Measurements from ENCODE around the gene GPR26.
"Not testable (repeated sequence)": the region's sequence is repeated elsewhere in the genome, so short reads cannot be mapped to it uniquely, and the experiment has no call there.

GPR26 gene

DNA sequence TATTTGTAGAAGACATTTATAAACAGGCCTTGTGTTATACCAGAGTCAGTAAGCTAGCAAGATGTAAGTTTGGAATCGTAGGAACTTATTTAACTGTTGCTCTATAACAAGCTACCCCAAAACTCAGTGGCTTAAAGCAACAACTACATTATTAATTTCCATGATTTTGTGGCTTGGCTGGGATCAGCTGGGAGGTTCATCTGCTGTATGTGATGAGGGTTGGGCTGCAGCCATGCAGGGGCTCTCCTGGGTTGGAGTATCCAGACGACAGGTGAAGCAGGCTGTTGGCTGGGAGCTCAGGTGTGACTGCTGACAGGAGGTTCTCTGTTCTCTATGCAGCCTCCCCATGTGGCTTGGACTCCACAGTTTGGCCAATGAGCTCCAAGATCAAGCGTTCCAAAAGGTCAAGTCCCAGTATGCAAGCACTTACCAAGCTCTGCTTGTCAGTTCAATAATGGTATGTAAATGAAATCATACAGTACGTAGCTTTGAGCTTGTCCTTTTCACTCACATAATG, 52.4 kb downstream of the GPR26 start:
- DNase-seq: no peak

GRCh38 chr10:123720536-123720935, 54.4 kb downstream of the GPR26 start:
- no peak for DNase-seq

DNA sequence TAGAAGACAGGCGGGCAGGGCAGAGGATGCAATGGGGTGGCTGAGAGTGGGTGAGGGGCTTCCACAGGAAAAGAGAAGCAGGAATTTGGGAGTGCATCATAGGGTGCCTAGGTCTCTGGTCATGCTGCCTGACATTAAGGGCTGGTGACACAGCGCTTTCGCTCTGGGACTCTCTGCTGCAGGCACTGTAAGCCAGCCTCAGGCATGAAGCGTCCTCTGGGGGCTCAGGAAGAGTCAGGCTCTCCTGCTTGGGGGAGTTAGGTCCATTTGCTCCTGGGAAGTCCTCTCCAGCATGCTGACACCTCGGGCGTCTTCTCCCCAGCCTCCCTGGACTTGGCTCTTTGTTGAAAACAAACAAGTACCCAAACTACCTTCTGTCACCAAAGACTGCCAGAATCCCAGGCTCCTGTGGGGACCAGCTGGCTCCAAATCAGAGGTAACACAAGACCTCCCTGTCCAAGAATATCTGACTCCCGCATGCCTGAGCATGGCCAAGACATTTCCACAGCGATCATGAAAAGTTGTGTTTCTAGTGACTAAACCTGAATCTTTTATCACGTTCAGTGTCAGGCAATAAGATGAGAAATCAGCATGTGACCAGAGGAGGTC, 55.4 kb downstream of the GPR26 start:
- no peak for DNase-seq

DNA sequence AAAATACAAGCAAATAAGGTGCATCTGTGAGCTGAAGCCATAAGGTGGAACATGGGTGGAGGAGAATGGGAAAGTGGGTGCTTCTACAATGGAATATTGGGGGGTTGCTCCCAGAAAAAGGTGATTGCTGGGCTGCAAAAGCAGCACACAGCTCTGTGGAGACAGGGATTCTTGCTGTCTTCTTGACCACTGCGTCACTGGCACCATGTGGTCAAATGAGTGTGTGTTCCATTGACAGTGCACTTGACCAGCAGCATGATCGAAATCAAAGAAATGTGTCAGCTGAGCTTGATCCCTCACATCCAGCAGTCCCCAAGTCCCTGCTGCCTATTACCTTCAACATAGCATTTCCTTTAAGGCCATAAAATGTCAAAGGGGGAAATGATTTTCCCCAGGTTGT, 56.2 kb downstream of the GPR26 start:
- no peak for DNase-seq

DNA sequence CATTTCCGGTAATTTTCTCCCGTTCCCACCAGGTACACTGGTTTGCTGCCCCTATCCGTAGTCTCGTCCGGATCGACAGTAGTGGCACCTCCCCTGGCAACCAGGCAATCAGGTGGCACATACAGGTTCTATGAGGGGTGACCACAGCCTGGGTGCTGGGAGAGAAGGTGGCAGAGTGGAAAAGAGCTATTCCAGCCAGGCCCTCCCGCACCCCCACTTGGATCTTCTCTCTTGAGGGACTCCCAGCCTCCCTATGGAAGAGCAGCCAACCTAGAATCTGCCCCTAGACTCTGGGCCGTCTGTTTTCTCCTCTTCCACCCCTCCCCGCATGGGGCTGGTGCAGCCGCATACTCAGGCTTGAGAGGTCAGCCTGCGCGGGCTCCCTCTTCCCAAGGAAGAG, 58.6 kb downstream of the GPR26 start:
- no peak for DNase-seq

- DNase-seq: no peak
These were observed 60.2 kb downstream of the GPR26 start for GRCh38 chr10:123726381-123726780.

DNA sequence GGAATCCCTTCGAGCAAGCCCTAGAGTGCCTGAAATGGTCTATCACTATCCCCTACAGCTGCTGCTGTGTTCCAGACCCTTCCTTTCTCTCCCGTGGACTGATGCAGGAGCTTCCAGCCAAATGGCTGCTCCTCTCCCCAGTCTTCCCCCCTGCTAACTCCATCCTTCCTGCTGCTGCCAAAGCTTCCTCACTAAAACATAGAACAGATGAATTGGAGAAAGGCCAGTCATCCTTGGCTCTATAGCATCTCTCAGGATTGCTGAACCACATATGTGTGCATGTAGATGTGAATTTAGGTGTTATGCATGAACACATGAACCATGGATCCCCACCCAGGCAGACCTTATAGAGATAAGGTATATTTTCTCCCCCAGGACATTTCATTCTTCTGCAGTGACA, 60.7 kb downstream of the GPR26 start:
- no peak for DNase-seq

GRCh38 chr10:123729523-123729922, 63.4 kb downstream of the GPR26 start:
- no peak for DNase-seq

DNA sequence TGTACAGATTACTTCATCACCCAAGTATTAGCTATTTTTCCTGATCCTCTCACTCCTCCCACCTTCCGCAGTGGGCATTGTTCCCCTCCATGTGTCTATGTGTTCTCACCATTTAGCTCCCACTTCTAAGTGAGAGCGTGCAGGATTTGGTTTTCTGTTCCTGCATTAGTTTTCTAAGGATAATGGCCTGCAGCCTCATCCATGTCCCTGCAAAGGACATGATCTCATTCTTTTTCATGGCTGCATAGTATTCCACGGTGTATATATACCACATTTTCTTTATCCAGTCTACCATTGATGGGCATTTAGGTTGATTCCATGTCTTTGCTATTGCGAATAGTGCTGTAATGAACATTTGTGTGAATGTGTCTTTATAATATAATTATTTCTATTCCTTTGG, 70.8 kb downstream of the GPR26 start:
- DNase-seq: not testable (repeated sequence)

GRCh38 chr10:123741146-123741545, 75.0 kb downstream of the GPR26 start:
- no peak for DNase-seq

- no peak for DNase-seq
These were observed 75.6 kb downstream of the GPR26 start for GRCh38 chr10:123741711-123742110.

DNA sequence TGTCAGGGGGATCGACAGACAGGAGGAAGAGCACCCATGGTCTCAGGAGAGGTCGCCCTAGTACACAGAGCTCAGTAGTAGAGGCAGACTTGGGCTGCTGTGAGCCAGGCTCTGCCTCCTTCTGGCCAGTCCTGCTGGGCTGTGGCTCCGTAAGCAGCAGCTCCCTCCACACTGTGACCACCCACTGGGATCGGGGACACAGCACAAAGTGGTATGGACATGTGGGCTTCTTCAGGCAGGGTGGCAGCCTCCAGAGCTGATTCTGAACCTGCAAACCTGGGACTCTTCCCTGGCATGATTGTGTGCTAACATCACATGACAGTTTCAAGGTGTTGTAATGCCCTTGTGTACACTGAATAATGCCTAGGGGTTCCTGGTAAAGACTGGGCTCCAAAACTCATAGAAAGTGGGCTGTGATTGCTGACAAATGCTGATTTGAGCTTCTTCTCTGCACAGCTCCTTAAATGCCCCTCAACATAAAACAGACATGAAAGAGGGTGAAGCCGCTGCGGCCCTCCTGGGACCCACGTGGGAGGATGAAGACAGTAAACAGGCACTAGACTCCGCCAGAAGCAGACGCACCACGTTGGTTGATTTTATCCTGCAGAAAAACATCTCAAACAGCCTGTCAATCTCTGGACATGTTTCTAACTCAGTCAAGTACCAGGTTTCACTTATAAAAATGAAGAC, 76.7 kb downstream of the GPR26 start:
- DNase-seq: no peak

GRCh38 chr10:123743441-123744223, 77.5 kb downstream of the GPR26 start:
- no peak for DNase-seq

GRCh38 chr10:123744224-123744536, 78.0 kb downstream of the GPR26 start:
- no peak for DNase-seq
